B cell (primary cell): ENCODE results near the gene PDILT.

Source experiments
- CTCF ChIP-seq: fragments of 200-600 bp; IDR thresholded peaks from one replicate; pipeline ENCODE4 v1.8.0; 2022; ENCODE audit warnings: antibody characterized with exemption, mild to moderate bottlenecking
- EZH2 ChIP-seq: IDR thresholded peaks from 2 replicates; pipeline ENCODE4 v1.6.1; 2012; ENCODE audit warnings: borderline replicate concordance, low read depth, mild to moderate bottlenecking, moderate library complexity, low read length; ENCODE audit not compliant: insufficient read depth, poor library complexity, severe bottlenecking

- TF ChIP-seq CTCF: no peak
- no peak for TF ChIP-seq EZH2
Measured at GRCh38 chr16:20387978-20388377, 16.6 kb downstream of the PDILT start.
